HEK293 (cell line): ENCODE data around the gene DDX31.

Source experiments
- CTCF ChIA-PET: fragments of 350-600 bp; formaldehyde crosslinking; extraction: SDS; loops from one replicate; lab custom pipeline; 2021; ENCODE audit warnings: antibody characterized with exemption; lab: Yijun Ruan, JAX
- POLR2A ChIA-PET: fragments of 300-600 bp; formaldehyde crosslinking; extraction: SDS; loops from one replicate; lab custom pipeline; 2020; ENCODE audit warnings: antibody characterized with exemption, inconsistent platforms; lab: Yijun Ruan, JAX
- H3K27ac ChIP-seq: fragments of 200-500 bp; sonication (Bioruptor generic); 2 replicates; pipeline ENCODE4 v1.5.1; 2014; ENCODE audit warnings: low read depth, low read length, control low read depth, inconsistent platforms; ENCODE audit errors: extremely low read depth
- H3K36me3 ChIP-seq, 2 experiments: fragments of 200-500 bp in 1 of 2; sonication (Bioruptor generic) in 1 of 2; 1 replicate in 1 of 2; 2 replicates in 1 of 2; pipeline ENCODE4 v1.5.1; 2014 to 2017; ENCODE audit warnings: inconsistent platforms in 2 of 2, low read length in 2 of 2; ENCODE audit not compliant: control insufficient read depth in 2 of 2, insufficient read depth in 1 of 2
- H3K4me1 ChIP-seq: fragments of 200-500 bp; sonication (Bioruptor generic); 2 replicates; pipeline ENCODE4 v1.5.1; 2014; ENCODE audit warnings: mild to moderate bottlenecking, low read length, inconsistent platforms; ENCODE audit not compliant: control insufficient read depth, insufficient read depth
- H3K4me3 ChIP-seq: 2 replicates; pipeline ENCODE4 v1.5.1; 2011; ENCODE audit warnings: low read depth, mild to moderate bottlenecking, control low read depth, low read length, moderate library complexity
- H3K9me3 ChIP-seq: fragments of 200-500 bp; sonication (Bioruptor generic); 2 replicates; pipeline ENCODE4 v1.5.1; 2014; ENCODE audit warnings: low read depth, low read length, inconsistent platforms; ENCODE audit not compliant: control insufficient read depth, insufficient read depth
- BCL6B ChIP-seq: fragments of 450-650 bp; formaldehyde crosslinking; IDR thresholded peaks from 2 replicates; pipeline ENCODE4 v1.5.1; 2017; ENCODE audit warnings: missing biosample characterization, missing genetic modification characterization
- HOXA7 ChIP-seq: sonication (generic); formaldehyde crosslinking; IDR thresholded peaks from 2 replicates; pipeline ENCODE4 v1.8.1; 2022; ENCODE audit warnings: missing genetic modification reagents, borderline replicate concordance
- KLF9 ChIP-seq: fragments of 450-650 bp; formaldehyde crosslinking; IDR thresholded peaks from 2 replicates; pipeline ENCODE4 v1.5.1; 2016; ENCODE audit warnings: missing biosample characterization, missing genetic modification characterization, low read depth
- PRDM6 ChIP-seq: fragments of 450-650 bp; formaldehyde crosslinking; IDR thresholded peaks from 2 replicates; pipeline ENCODE4 v1.5.1; 2017; ENCODE audit warnings: missing biosample characterization, missing genetic modification characterization
- SALL2 ChIP-seq: fragments of 450-650 bp; formaldehyde crosslinking; IDR thresholded peaks from 2 replicates; pipeline ENCODE4 v1.5.0; 2017; ENCODE audit warnings: missing biosample characterization, mild to moderate bottlenecking, missing genetic modification characterization, borderline replicate concordance
- SETDB1 ChIP-seq: IDR thresholded peaks from one replicate; pipeline ENCODE4 v1.6.1; 2017; ENCODE audit warnings: mild to moderate bottlenecking, low read length, moderate library complexity, mixed read lengths; ENCODE audit not compliant: insufficient read length
- ZBTB11 ChIP-seq: fragments of 450-650 bp; formaldehyde crosslinking; conservative IDR thresholded peaks from 2 replicates; pipeline ENCODE4 v1.5.1; 2016; ENCODE audit warnings: low read depth, missing biosample characterization, missing genetic modification characterization
- ZNF175 ChIP-seq: fragments of 450-650 bp; formaldehyde crosslinking; IDR thresholded peaks from 2 replicates; pipeline ENCODE4 v1.5.1; 2016; ENCODE audit warnings: missing biosample characterization, missing genetic modification characterization
- ZNF324 ChIP-seq: fragments of 450-650 bp; formaldehyde crosslinking; IDR thresholded peaks from 2 replicates; pipeline ENCODE4 v1.5.1; 2016; ENCODE audit warnings: missing biosample characterization, missing genetic modification characterization
- ZNF423 ChIP-seq: fragments of 450-650 bp; formaldehyde crosslinking; IDR thresholded peaks from 2 replicates; pipeline ENCODE4 v1.5.1; 2016; ENCODE audit warnings: missing biosample characterization, missing genetic modification characterization
- ZNF426 ChIP-seq: fragments of 450-650 bp; formaldehyde crosslinking; IDR thresholded peaks from 2 replicates; pipeline ENCODE4 v1.5.1; 2017; ENCODE audit warnings: missing biosample characterization, missing genetic modification characterization, mild to moderate bottlenecking, inconsistent platforms, moderate library complexity
- ZNF513 ChIP-seq: fragments of 450-650 bp; IDR thresholded peaks from 2 replicates; pipeline ENCODE4 v1.5.1; 2018; ENCODE audit warnings: missing biosample characterization, missing genetic modification characterization
- ZNF558 ChIP-seq: fragments of 450-650 bp; formaldehyde crosslinking; IDR thresholded peaks from 2 replicates; pipeline ENCODE4 v1.5.1; 2016; ENCODE audit warnings: missing biosample characterization, missing genetic modification characterization
- ZNF837 ChIP-seq: fragments of 450-650 bp; formaldehyde crosslinking; IDR thresholded peaks from 2 replicates; pipeline ENCODE4 v1.5.1; 2016; ENCODE audit warnings: missing biosample characterization, missing genetic modification characterization

The DDX31 gene

GRCh38 chr9:132703336-132703735, 33.6 kb upstream of the DDX31 start (continued):
- TF ChIP-seq BCL6B: no peak

- Histone ChIP-seq H3K4me1 (no peaks in the 10 kb centered on the region), H3K27ac (no peak overlapping the region), H3K9me3 (no peaks in the 10 kb centered on the region), H3K4me3 (no peak overlapping the region), H3K36me3 (no peaks in the 10 kb centered on the region)
- POLR2A ChIA-PET: no interaction called here
- TF ChIP-seq ZNF837 (tag by site-specific recombination) (no peak), SETDB1 (peak; percentile 51)
- CTCF ChIA-PET: interaction anchor here (0.6 to 0.9 kb wide), 2 partner anchors 14 to 69 kb away, joined by 3 to 7 read pairs; no protein-coding TSS in a partner anchor
These were observed 32.5 kb upstream of the DDX31 start for GRCh38 chr9:132702254-132702653.

- TF ChIP-seq ZNF426 (tag by site-specific recombination): no peak
- TF ChIP-seq ZNF175 (tag by site-specific recombination): no peak
- no peak for TF ChIP-seq ZBTB11 (tag by site-specific recombination)
- TF ChIP-seq ZNF423 (tag by site-specific recombination): no peak
- TF ChIP-seq ZNF513 (tag by site-specific recombination): no peak
- no peak for TF ChIP-seq KLF9
- TF ChIP-seq HOXA7 (CRISPR knock-in tag): no peak
- TF ChIP-seq PRDM6: no peak
- no peak for TF ChIP-seq SALL2 (tag by site-specific recombination)
- TF ChIP-seq ZNF324 (tag by site-specific recombination): no peak
- no peak for TF ChIP-seq ZNF558 (tag by site-specific recombination)
- H3K36me3 ChIP-seq: no peaks in the 10 kb centered on the region
- CTCF ChIA-PET: interaction anchor here (0.7 to 1.2 kb wide), 3 partner anchors 99 to 272 kb away, joined by 3 to 4 read pairs (median 3); no protein-coding TSS in a partner anchor
- no peak overlapping the region for H3K4me3 ChIP-seq
- H3K27ac ChIP-seq: no peak overlapping the region
- no peaks in the 10 kb centered on the region for H3K4me1 ChIP-seq
- POLR2A ChIA-PET: interaction anchor here (1.0 kb wide), 1 partner anchor 30 kb away, joined by 3 read pairs; the partner anchor contains the start of gene DDX31
- H3K9me3 ChIP-seq: no peaks in the 10 kb centered on the region
These were observed 30.2 kb upstream of the DDX31 start for GRCh38 chr9:132699956-132700355.
